KOPT-K1 (cell line): Measurements from ENCODE around the gene TAOK1.

Source experiments
- H3K27ac ChIP-seq: fragments of 200-600 bp; sonication (generic); 2 replicates; pipeline ENCODE4 v1.5.1; 2016; ENCODE audit warnings: antibody characterized with exemption, mild to moderate bottlenecking, low read depth, low read length; ENCODE audit not compliant: poor library complexity, severe bottlenecking
- H3K36me3 ChIP-seq: fragments of 200-600 bp; sonication (generic); 2 replicates; pipeline ENCODE4 v1.5.1; 2017; ENCODE audit warnings: antibody characterized with exemption, mild to moderate bottlenecking, low read length, moderate library complexity; ENCODE audit not compliant: insufficient read depth
- H3K9me3 ChIP-seq: fragments of 200-600 bp; sonication (generic); 2 replicates; pipeline ENCODE4 v1.5.1; 2017; ENCODE audit warnings: antibody characterized with exemption, low read length, mild to moderate bottlenecking; ENCODE audit not compliant: insufficient read depth, poor library complexity, severe bottlenecking

Gene TAOK1

GRCh38 chr17:29364691-29365090, 25.5 kb upstream of the TAOK1 start:
- H3K9me3 ChIP-seq: no peaks in the 10 kb centered on the region
- H3K36me3 ChIP-seq: no peaks in the 10 kb centered on the region
- no peak overlapping the region for H3K27ac ChIP-seq

- no peaks in the 10 kb centered on the region for H3K36me3 ChIP-seq
- no peak overlapping the region for H3K27ac ChIP-seq
- no peaks in the 10 kb centered on the region for H3K9me3 ChIP-seq
Observed at GRCh38 chr17:29368161-29368560, 22.0 kb upstream of the TAOK1 start.

- Histone ChIP-seq H3K9me3 (no peaks in the 10 kb centered on the region), H3K27ac (no peak overlapping the region), H3K36me3 (no peaks in the 10 kb centered on the region)
Observed at GRCh38 chr17:29368926-29369325, 21.2 kb upstream of the TAOK1 start.

GRCh38 chr17:29369831-29370735, 20.1 kb upstream of the TAOK1 start:
- H3K9me3 ChIP-seq: no peaks in the 10 kb centered on the region
- H3K27ac ChIP-seq: no peak overlapping the region
- H3K36me3 ChIP-seq: no peaks in the 10 kb centered on the region

- H3K27ac ChIP-seq: no peak overlapping the region
- H3K36me3 ChIP-seq: no peaks in the 10 kb centered on the region
- no peaks in the 10 kb centered on the region for H3K9me3 ChIP-seq
Observed at GRCh38 chr17:29376667-29377270, 13.4 kb upstream of the TAOK1 start.

GRCh38 chr17:29378500-29378899, 11.7 kb upstream of the TAOK1 start:
- H3K9me3 ChIP-seq: no peaks in the 10 kb centered on the region
- no peaks in the 10 kb centered on the region for H3K36me3 ChIP-seq
- H3K27ac ChIP-seq: no peak overlapping the region

GRCh38 chr17:29379084-29379991, 10.8 kb upstream of the TAOK1 start:
- H3K27ac ChIP-seq: no peak overlapping the region

GRCh38 chr17:29383686-29384085, 6.5 kb upstream of the TAOK1 start:
- no peaks in the 10 kb centered on the region for H3K36me3 ChIP-seq
- no peak overlapping the region for H3K27ac ChIP-seq
- no peaks in the 10 kb centered on the region for H3K9me3 ChIP-seq

More at GRCh38 chr17:29379084-29379991, 10.8 kb upstream of the TAOK1 start:
- H3K36me3 ChIP-seq: no peaks in the 10 kb centered on the region
- H3K9me3 ChIP-seq: no peaks in the 10 kb centered on the region

GRCh38 chr17:29384901-29385300, 5.3 kb upstream of the TAOK1 start:
- H3K27ac ChIP-seq: no peak overlapping the region
- no peaks in the 10 kb centered on the region for H3K36me3 ChIP-seq

GRCh38 chr17:29386760-29387159, 3.4 kb upstream of the TAOK1 start:
- Histone ChIP-seq H3K9me3 (no peaks in the 10 kb centered on the region), H3K36me3 (no peaks in the 10 kb centered on the region), H3K27ac (no peak overlapping the region)

More at GRCh38 chr17:29384901-29385300, 5.3 kb upstream of the TAOK1 start:
- no peaks in the 10 kb centered on the region for H3K9me3 ChIP-seq

- Histone ChIP-seq H3K36me3 (no peaks in the 10 kb centered on the region), H3K9me3 (no peaks in the 10 kb centered on the region), H3K27ac (no peak overlapping the region)
Observed at GRCh38 chr17:29388937-29389336, 1.2 kb upstream of the TAOK1 start.

GRCh38 chr17:29390851-29391631, 878 bp downstream of the TAOK1 start:
- H3K9me3 ChIP-seq: no peaks in the 10 kb centered on the region
- H3K36me3 ChIP-seq: 0 out of 2 replicates have a peak, but pooled peaks cover 3% of the 10 kb centered on the region
- H3K27ac ChIP-seq: peak overlapping the region; percentile 92

GRCh38 chr17:29393436-29393835, 3.3 kb downstream of the TAOK1 start:
- Histone ChIP-seq H3K27ac (no peak overlapping the region), H3K36me3 (peaks cover 11% of the 10 kb centered on the region; the same call in 1 of the 2 replicates), H3K9me3 (no peaks in the 10 kb centered on the region)

- H3K9me3 ChIP-seq: no peaks in the 10 kb centered on the region
- peaks cover 23% of the 10 kb centered on the region for H3K36me3 ChIP-seq
- H3K27ac ChIP-seq: no peak overlapping the region
Observed at GRCh38 chr17:29394761-29395160, 4.6 kb downstream of the TAOK1 start.
